AG08396 (cell line): ENCODE measurements around the gene SERINC3.
"Not testable (repeated sequence)": the region's sequence is repeated elsewhere in the genome, so short reads cannot be mapped to it uniquely, and the experiment has no call there.

ENCODE experiments used
- DNase-seq: peaks from one replicate; pipeline ENCODE4 v3.0.0; 2012; ENCODE audit warnings: low spot score, mixed read lengths

SERINC3 gene

GRCh38 chr20:44491635-44492395 is 30.1 kb downstream of the SERINC3 start:
- DNase-seq: peak; percentile 62

- DNase-seq: no peak
Observed at GRCh38 chr20:44489931-44490330, 31.9 kb downstream of the SERINC3 start.

GRCh38 chr20:44489223-44489622 is 32.6 kb downstream of the SERINC3 start:
- no peak for DNase-seq

- no peak for DNase-seq
Observed at GRCh38 chr20:44488551-44488950, 33.3 kb downstream of the SERINC3 start.

GRCh38 chr20:44485830-44486198 is 36.1 kb downstream of the SERINC3 start:
- no peak for DNase-seq

GRCh38 chr20:44485078-44485829 is 36.6 kb downstream of the SERINC3 start:
- DNase-seq: no peak

GRCh38 chr20:44483112-44483511 is 38.8 kb downstream of the SERINC3 start:
- DNase-seq: no peak

- no peak for DNase-seq
Observed at GRCh38 chr20:44481719-44482416, 40.0 kb downstream of the SERINC3 start.

GRCh38 chr20:44480097-44480496 is 41.8 kb downstream of the SERINC3 start:
- DNase-seq: no peak

- DNase-seq: no peak
Observed at GRCh38 chr20:44479643-44480042, 42.2 kb downstream of the SERINC3 start.

- no peak for DNase-seq
Observed at GRCh38 chr20:44478206-44478605, 43.7 kb downstream of the SERINC3 start.

- no peak for DNase-seq
Observed at GRCh38 chr20:44477151-44477550, 44.7 kb downstream of the SERINC3 start.

GRCh38 chr20:44475694-44476560 is 45.9 kb downstream of the SERINC3 start, which contains the start of gene TTPAL:
TTPAL (plus strand) TSS chr20:44475874; CDS start chr20:44480000, 4,126 bp downstream.
- peak; percentile 96 for DNase-seq

GRCh38 chr20:44475372-44475693 is 46.5 kb downstream of the SERINC3 start:
- no peak for DNase-seq

- not testable (repeated sequence) for DNase-seq
Observed at GRCh38 chr20:44472283-44472682, 49.6 kb downstream of the SERINC3 start.

GRCh38 chr20:44471481-44471882 is 50.4 kb downstream of the SERINC3 start:
- DNase-seq: peak; percentile 27

- no peak for DNase-seq
Observed at GRCh38 chr20:44470327-44470726, 51.5 kb downstream of the SERINC3 start.

GRCh38 chr20:44468044-44468782 is 53.7 kb downstream of the SERINC3 start:
- DNase-seq: no peak

GRCh38 chr20:44467289-44467883 is 54.5 kb downstream of the SERINC3 start:
- no peak for DNase-seq

- DNase-seq: no peak
Observed at GRCh38 chr20:44465001-44465560, 56.8 kb downstream of the SERINC3 start.
